KOPT-K1 (cell line): ENCODE data around the gene PDE4D.
A peak's percentile ranks its signal among the peaks of the same experiment; 100 is the strongest.

ENCODE experiments used
- H3K27ac ChIP-seq: fragments of 200-600 bp; sonication (generic); 2 replicates; pipeline ENCODE4 v1.5.1; 2016; ENCODE audit warnings: antibody characterized with exemption, mild to moderate bottlenecking, low read depth, low read length; ENCODE audit not compliant: poor library complexity, severe bottlenecking
- H3K36me3 ChIP-seq: fragments of 200-600 bp; sonication (generic); 2 replicates; pipeline ENCODE4 v1.5.1; 2017; ENCODE audit warnings: antibody characterized with exemption, mild to moderate bottlenecking, low read length, moderate library complexity; ENCODE audit not compliant: insufficient read depth
- H3K9me3 ChIP-seq: fragments of 200-600 bp; sonication (generic); 2 replicates; pipeline ENCODE4 v1.5.1; 2017; ENCODE audit warnings: antibody characterized with exemption, low read length, mild to moderate bottlenecking; ENCODE audit not compliant: insufficient read depth, poor library complexity, severe bottlenecking

PDE4D gene

DNA sequence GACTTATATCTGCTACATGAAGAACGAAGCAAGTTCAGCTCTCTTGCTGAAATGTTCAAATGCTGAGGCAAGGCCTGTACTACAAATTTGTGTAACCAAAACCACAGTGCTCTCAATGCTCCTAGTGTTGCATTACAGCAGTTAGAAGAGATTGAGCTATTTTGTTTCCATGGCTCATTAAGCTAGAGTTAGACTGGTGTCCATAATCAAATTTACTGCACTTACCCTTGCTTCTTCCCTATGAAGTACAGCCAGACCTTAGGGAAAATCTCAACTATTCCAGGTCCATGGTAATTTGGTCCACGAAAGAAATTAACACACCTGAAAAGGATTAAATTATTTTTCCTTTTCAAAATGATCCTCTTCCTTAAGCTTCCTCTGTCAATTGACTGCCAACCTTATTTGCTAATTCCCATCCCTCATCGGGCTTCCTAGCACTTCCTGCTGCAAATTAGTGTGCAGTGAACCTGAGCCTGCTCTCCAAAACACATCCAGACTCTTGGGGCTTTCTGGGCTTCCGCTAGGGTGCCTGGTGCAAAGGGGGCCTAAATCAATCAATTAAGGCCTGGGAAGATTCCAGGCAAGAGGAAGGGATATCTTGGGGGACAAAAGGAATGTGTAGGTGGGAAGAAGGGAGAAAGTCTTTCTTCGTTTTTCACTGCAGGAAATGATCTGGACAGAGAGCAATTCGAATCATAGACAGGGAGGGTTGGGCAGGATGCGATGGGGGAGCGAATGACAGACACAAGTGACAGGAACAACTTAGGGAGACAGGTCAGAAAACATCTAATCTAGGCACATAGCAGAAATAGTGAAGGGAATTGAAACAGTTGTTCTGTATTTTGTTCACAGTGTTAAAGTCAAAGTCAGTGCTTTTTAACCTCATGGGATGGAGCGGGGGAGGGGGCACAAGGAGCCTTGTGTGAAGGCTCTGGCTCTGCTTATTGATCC lies 768.2 kb downstream of the PDE4D start:
- H3K36me3 ChIP-seq: no peaks in the 10 kb centered on the region
- peak overlapping the region; percentile 66 for H3K27ac ChIP-seq
- no peaks in the 10 kb centered on the region for H3K9me3 ChIP-seq

GRCh38 chr5:59123595-59124561 lies 769.6 kb downstream of the PDE4D start:
- H3K36me3 ChIP-seq: no peaks in the 10 kb centered on the region
- peak overlapping the region; percentile 66 for H3K27ac ChIP-seq
- H3K9me3 ChIP-seq: no peaks in the 10 kb centered on the region

- Histone ChIP-seq H3K36me3 (no peaks in the 10 kb centered on the region), H3K27ac (no peak overlapping the region), H3K9me3 (no peaks in the 10 kb centered on the region)
These were observed 774.0 kb downstream of the PDE4D start for GRCh38 chr5:59119480-59119879.

- H3K27ac ChIP-seq: no peak overlapping the region
- H3K36me3 ChIP-seq: no peaks in the 10 kb centered on the region
- no peaks in the 10 kb centered on the region for H3K9me3 ChIP-seq
These were observed 776.2 kb downstream of the PDE4D start for GRCh38 chr5:59117320-59117719.

- Histone ChIP-seq H3K27ac (no peak overlapping the region), H3K36me3 (no peaks in the 10 kb centered on the region), H3K9me3 (no peaks in the 10 kb centered on the region)
These were observed 777.2 kb downstream of the PDE4D start for GRCh38 chr5:59116231-59116865.

- no peak overlapping the region for H3K27ac ChIP-seq
These were observed 778.2 kb downstream of the PDE4D start for GRCh38 chr5:59115345-59115744.

DNA sequence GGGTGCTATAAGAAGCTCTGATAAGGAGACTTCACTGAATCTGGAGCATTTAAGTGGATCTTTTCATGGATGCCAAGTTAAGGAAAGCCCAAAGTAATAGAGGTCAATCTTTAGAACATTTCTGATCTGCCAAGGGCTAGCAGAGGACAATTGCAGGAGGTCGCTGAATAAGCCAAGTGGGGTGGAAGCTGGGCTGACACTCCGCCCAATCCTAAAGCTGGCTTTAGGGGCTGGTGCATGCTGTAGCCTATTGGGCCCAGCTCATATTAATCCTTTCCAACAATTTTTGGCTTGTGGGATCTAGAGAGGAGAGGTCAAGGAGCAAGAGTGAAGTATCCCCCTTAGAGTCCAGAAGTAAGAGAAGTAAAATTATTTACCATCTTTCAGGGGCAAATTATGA lies 784.1 kb downstream of the PDE4D start:
- Histone ChIP-seq H3K9me3 (no peaks in the 10 kb centered on the region), H3K36me3 (no peaks in the 10 kb centered on the region), H3K27ac (no peak overlapping the region)

More at GRCh38 chr5:59115345-59115744, 778.2 kb downstream of the PDE4D start:
- Histone ChIP-seq H3K36me3 (no peaks in the 10 kb centered on the region), H3K9me3 (no peaks in the 10 kb centered on the region)

DNA sequence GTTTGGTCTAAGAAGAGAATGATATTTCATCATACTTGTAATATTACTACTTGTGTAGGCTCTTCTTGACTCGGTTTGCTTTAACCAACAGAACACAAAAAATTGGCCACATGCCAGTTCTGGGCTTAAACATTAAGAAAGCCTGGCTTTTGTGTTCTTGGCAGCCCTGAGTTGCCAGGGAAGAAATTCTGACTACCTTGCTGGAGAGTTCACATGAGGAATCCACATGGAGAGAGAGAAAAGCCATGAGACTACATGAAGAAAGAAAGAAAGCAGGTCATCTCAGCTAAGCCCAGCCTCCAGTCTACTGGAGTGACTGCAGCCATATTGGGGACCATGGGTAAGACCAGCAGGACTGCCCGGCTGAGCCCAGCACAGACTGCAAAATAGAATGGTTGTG lies 785.8 kb downstream of the PDE4D start:
- no peak overlapping the region for H3K27ac ChIP-seq
- H3K9me3 ChIP-seq: no peaks in the 10 kb centered on the region
- H3K36me3 ChIP-seq: no peaks in the 10 kb centered on the region

DNA sequence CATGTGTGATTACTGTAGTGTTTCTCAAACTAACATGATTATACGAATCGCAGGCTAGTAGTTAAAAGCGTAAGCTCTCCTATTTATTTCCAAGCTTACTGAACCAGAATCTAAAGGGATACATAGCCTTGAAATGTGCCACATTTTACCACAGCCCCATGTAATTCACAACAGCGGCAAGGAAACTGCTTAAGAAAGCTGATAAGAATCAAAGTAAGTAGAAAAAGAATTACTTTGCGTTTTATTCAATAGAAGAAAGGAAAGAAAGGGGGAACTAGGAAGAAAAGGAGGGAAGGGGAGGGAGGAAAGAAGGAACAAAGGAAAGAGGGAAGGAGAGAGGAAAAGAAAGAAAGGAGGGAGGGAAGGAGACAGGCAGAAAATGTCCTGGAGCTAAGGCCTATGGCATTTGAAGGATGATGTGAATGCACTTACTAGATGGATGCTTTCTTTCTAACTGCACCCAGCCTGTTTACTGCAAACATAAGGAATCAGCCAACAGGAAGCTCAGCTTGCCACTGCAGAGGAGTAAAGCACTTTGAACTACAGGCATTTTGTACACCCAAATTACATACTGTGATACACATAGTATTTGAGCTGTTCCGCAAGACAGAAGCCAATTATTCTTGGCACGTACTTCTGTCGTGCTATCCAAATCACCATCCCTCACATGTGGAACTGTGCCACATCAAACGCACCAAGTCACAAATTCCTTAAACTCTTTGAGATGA lies 789.0 kb downstream of the PDE4D start:
- Histone ChIP-seq H3K36me3 (no peaks in the 10 kb centered on the region), H3K9me3 (no peaks in the 10 kb centered on the region), H3K27ac (no peak overlapping the region)

DNA sequence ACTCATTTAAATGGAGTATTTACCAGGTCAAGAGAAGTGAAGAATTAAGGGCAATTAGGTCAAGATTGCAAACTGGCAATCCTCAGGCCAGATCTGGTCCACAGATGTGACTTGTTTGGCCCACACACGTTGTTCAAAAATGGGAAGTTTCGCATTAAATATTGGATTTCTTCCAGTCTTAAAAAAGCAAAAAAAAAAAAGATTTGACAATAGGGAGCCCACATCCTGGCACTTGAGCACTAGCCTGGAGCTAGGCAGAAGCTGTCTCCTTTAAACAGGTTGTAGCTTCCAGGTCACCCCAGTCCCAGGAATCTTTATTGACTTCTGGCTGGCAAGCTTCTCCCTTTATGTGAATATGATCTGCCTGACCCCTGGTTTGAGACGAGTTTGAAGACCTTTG lies 790.2 kb downstream of the PDE4D start:
- Histone ChIP-seq H3K27ac (no peak overlapping the region), H3K36me3 (no peaks in the 10 kb centered on the region), H3K9me3 (no peaks in the 10 kb centered on the region)

DNA sequence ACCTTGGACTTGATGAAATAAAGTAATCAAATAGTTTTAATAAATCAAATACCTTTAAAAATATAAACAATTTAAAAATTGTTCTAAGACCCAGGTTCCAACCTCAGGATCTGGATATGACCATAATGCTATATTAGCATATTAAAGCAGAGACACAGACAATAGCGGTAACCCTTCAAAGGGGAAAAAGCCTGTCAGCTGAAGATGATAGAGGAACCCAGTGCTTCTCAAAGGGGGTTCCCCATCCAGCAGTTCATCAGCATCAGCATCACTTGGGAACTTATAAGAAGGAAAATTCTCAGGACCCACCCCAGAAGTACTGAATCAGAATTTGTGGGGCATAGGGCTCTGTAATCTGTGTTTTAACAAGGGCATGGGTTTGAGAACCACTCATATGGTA lies 791.1 kb downstream of the PDE4D start:
- H3K36me3 ChIP-seq: no peaks in the 10 kb centered on the region
- H3K9me3 ChIP-seq: no peaks in the 10 kb centered on the region

DNA sequence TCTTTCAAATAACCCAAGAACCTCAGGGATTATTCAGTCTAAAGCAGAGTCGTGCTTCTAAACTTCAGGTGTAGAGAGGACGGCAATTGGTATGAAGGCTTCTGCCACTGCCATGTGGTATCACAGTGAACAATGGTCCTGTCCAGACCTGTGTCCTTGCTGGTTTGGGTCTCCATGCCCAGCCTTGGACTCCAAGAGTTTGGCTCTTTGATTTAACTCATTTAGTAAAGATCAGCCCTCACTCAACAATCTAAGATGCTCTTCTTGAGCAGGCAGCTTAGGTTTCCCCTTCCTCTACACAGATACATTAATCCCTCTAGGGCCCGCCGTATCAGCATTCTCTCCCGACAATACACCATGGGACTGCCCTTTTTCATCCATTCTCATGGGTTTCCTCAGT lies 792.7 kb downstream of the PDE4D start:
- no peaks in the 10 kb centered on the region for H3K36me3 ChIP-seq
- H3K27ac ChIP-seq: no peak overlapping the region
- H3K9me3 ChIP-seq: no peaks in the 10 kb centered on the region

More for the DNA sequence above, 791.1 kb downstream of the PDE4D start:
- H3K27ac ChIP-seq: no peak overlapping the region

DNA sequence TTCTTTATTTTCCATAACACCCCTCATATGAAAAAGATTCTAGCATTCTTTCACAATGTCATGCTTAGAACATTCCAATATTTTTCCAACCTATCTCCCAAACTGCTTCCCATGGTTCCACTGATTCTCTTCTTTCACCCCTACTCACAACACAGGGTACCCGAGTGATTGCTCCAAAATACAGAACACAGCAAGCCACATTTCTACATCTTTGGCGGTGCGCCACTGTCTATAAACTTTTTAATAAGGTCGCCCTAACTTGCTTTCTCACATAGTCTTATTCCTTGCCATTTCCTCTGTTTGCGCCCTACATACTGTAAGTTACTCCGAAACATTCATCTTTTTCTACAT lies 793.6 kb downstream of the PDE4D start:
- no peaks in the 10 kb centered on the region for H3K36me3 ChIP-seq
- no peaks in the 10 kb centered on the region for H3K9me3 ChIP-seq
- no peak overlapping the region for H3K27ac ChIP-seq

DNA sequence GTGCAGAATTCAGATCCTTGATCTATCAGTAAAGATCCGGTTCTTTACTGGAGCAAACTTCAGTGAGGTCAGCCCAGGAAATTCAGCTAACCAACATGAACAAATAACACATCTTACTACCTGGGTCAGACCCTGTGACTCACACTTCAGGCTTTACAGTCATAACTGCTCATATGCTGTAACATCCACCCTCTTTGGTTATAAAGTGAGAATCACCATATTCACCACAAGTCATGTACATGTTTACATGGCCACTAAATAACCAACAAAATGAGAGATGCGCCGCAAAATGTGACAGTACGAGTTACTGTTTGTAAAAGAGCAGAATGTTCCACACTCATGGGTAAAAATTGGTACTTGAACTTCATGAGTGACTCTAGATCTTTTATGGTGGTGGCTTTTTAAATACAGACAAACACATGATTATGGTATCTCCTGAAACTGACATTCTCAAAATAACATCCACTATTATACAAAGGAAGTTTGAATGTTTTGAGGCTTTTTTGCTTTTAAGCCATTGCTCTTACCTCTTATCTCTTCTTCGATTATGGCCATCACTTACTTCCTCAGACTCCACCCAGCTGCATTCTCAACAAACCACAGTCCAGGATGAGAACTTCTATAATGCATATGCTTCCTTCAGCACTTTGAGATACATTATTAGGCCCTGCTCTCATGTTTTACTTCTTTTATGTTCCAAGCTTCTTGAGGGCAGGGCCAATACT lies 794.1 kb downstream of the PDE4D start:
- Histone ChIP-seq H3K36me3 (no peaks in the 10 kb centered on the region), H3K9me3 (no peaks in the 10 kb centered on the region), H3K27ac (no peak overlapping the region)
